GM23338 (cell line): Measurements from ENCODE around the gene PCDH12. TPM values are rescaled to one million over a fixed set of nuclear protein-coding genes. Genes with fewer than 3 reads are reported as not detected.
A peak's percentile ranks its signal among the peaks of the same experiment; 100 is the strongest.

Source experiments
- ATAC-seq: fragments of 200-7000 bp; cut with Tn5 transposase; 3 replicates; pipeline ENCODE4 v1.9.1; 2020
- DNase-seq: peaks from one replicate; pipeline ENCODE4 v3.0.0-alpha.2; 2015; ENCODE audit warnings: low spot score
- H2AFZ ChIP-seq: fragments of 200-600 bp; sonication (generic); 2 replicates; pipeline ENCODE4 v1.8.0; 2016; ENCODE audit warnings: antibody characterized with exemption, mild to moderate bottlenecking, moderate library complexity
- H3F3A ChIP-seq: fragments of 200-600 bp; sonication (generic); replicated peaks from 2 replicates; pipeline ENCODE4 v1.8.0; 2017; ENCODE audit warnings: antibody characterized with exemption, mixed run types, low read depth
- H3K27ac ChIP-seq: fragments of 200-600 bp; sonication (generic); 2 replicates; pipeline ENCODE4 v1.6.1; 2016; ENCODE audit warnings: low read depth
- H3K27me3 ChIP-seq: fragments of 200-600 bp; sonication (generic); 2 replicates; pipeline ENCODE4 v1.8.0; 2016; ENCODE audit warnings: mild to moderate bottlenecking, mixed run types, moderate library complexity; ENCODE audit not compliant: insufficient read depth
- H3K36me3 ChIP-seq: fragments of 200-600 bp; sonication (generic); 2 replicates; pipeline ENCODE4 v1.8.0; 2016; ENCODE audit warnings: mild to moderate bottlenecking; ENCODE audit not compliant: insufficient read depth
- H3K4me1 ChIP-seq: fragments of 200-600 bp; sonication (generic); 2 replicates; pipeline ENCODE4 v1.8.0; 2016; ENCODE audit warnings: mild to moderate bottlenecking, moderate library complexity; ENCODE audit not compliant: insufficient read depth
- H3K4me2 ChIP-seq: fragments of 200-600 bp; sonication (generic); 2 replicates; pipeline ENCODE4 v1.7.1; 2017; ENCODE audit warnings: mixed run types
- H3K4me3 ChIP-seq: fragments of 200-600 bp; sonication (generic); 2 replicates; pipeline ENCODE4 v1.6.1; 2016; ENCODE audit warnings: mixed run types
- H3K79me2 ChIP-seq: fragments of 200-600 bp; sonication (generic); replicated peaks from 2 replicates; pipeline ENCODE4 v1.8.0; 2017; ENCODE audit warnings: mild to moderate bottlenecking; ENCODE audit not compliant: insufficient read depth
- H3K9me2 ChIP-seq: fragments of 200-600 bp; sonication (generic); 2 replicates; pipeline ENCODE4 v1.8.0; 2017; ENCODE audit not compliant: insufficient read depth
- H4K20me1 ChIP-seq: fragments of 200-600 bp; sonication (generic); replicated peaks from 2 replicates; pipeline ENCODE4 v1.8.0; 2017; ENCODE audit warnings: mild to moderate bottlenecking; ENCODE audit not compliant: insufficient read depth
- H3K27ac Mint-ChIP-seq: 2 replicates; pipeline ENCODE4 v1.8.0; 2020; ENCODE audit warnings: inconsistent platforms, mild to moderate bottlenecking, moderate library complexity, mixed read lengths
- H3K27me3 Mint-ChIP-seq: 3 replicates; pipeline ENCODE4 v1.8.0; 2022; ENCODE audit warnings: low read depth, mild to moderate bottlenecking, moderate library complexity, mixed read lengths, inconsistent platforms; ENCODE audit not compliant: insufficient read depth, poor library complexity
- H3K36me3 Mint-ChIP-seq: 3 replicates; pipeline ENCODE4 v1.8.0; 2021; ENCODE audit warnings: low read depth, mild to moderate bottlenecking, inconsistent platforms, moderate library complexity, mixed read lengths
- H3K4me1 Mint-ChIP-seq: 3 replicates; pipeline ENCODE4 v1.8.0; 2020; ENCODE audit warnings: mild to moderate bottlenecking, inconsistent platforms, mixed read lengths
- H3K4me3 Mint-ChIP-seq: 3 replicates; pipeline ENCODE4 v1.8.0; 2021; ENCODE audit warnings: moderate library complexity, mild to moderate bottlenecking, inconsistent platforms, mixed read lengths
- H3K9me3 Mint-ChIP-seq: 3 replicates; pipeline ENCODE4 v1.8.0; 2020; ENCODE audit warnings: moderate library complexity, mild to moderate bottlenecking, inconsistent platforms, mixed read lengths
- CREB1 ChIP-seq: fragments of 250-450 bp; sonication (Bioruptor Pico); IDR thresholded peaks from 2 replicates; pipeline ENCODE4 v1.5.0; 2020; ENCODE audit warnings: low read depth, mild to moderate bottlenecking, moderate library complexity
- EZH2 ChIP-seq: fragments of 200-600 bp; sonication (generic); IDR thresholded peaks from one replicate; pipeline ENCODE4 v1.8.0; 2017; ENCODE audit warnings: antibody characterized with exemption, mild to moderate bottlenecking, low read depth; ENCODE audit not compliant: unreplicated experiment
- EZH2phosphoT487 ChIP-seq: fragments of 200-600 bp; sonication (generic); IDR thresholded peaks from one replicate; pipeline ENCODE4 v1.8.1; 2018; ENCODE audit warnings: antibody characterized with exemption; ENCODE audit not compliant: unreplicated experiment
- JUNB ChIP-seq: IDR thresholded peaks from one replicate; pipeline ENCODE4 v1.6.1; 2016; ENCODE audit warnings: antibody characterized with exemption; ENCODE audit not compliant: unreplicated experiment
- NANOG ChIP-seq: IDR thresholded peaks from 2 replicates; pipeline ENCODE4 v1.6.1; 2016; ENCODE audit warnings: antibody characterized with exemption, borderline replicate concordance
- POLR2AphosphoS5 ChIP-seq: IDR thresholded peaks from 2 replicates; pipeline ENCODE4 v1.6.1; 2016; ENCODE audit warnings: antibody characterized with exemption, low read depth
- STAT1 ChIP-seq: IDR thresholded peaks from one replicate; pipeline ENCODE4 v1.6.1; 2016; ENCODE audit warnings: antibody characterized with exemption; ENCODE audit not compliant: unreplicated experiment
- ZNF114 ChIP-seq: fragments of 250-450 bp; sonication (Bioruptor Pico); IDR thresholded peaks from 2 replicates; pipeline ENCODE4 v1.5.0; 2020; ENCODE audit warnings: mild to moderate bottlenecking, moderate library complexity
- ZNF331 ChIP-seq: fragments of 250-450 bp; sonication (Bioruptor Pico); IDR thresholded peaks from 2 replicates; pipeline ENCODE4 v1.5.0; 2020; ENCODE audit warnings: low read depth, mild to moderate bottlenecking, moderate library complexity
- polyA plus RNA-seq: library from polyadenylated mRNA; unstranded; fragments of >200 nt; fragmentation: Nextera tagmentation; extraction: Ambion mirVana; gene quantifications from 2 replicates; pipeline ENCODE4 v1.2.1, GENCODE V29; 2016
- total RNA-seq: library from RNA; depleted of rRNA; stranded (reverse); fragments of >200 nt; shearing (Covaris generic); gene quantifications from 2 replicates; pipeline ENCODE4 v1.2.3, GENCODE V29; 2014
- TF ChIP-seq, protein P1 (sequence below): IDR thresholded peaks from 2 replicates; pipeline ENCODE4 v1.6.1; 2016; ENCODE audit warnings: antibody characterized with exemption
- TF ChIP-seq, protein P2 (sequence below), 2 experiments: fragments of 200-600 bp in 1 of 2; sonication (generic) in 1 of 2; conservative IDR thresholded peaks; 2 replicates each; pipeline versions ENCODE4 v1.5.1 to v1.6.1; 2016 to 2017; ENCODE audit warnings: antibody characterized with exemption in 2 of 2, low read depth in 2 of 2, mild to moderate bottlenecking in 2 of 2, moderate library complexity in 1 of 2
- TF ChIP-seq, protein P3 (sequence below): IDR thresholded peaks from one replicate; pipeline ENCODE4 v1.6.1; 2018; ENCODE audit warnings: antibody characterized with exemption; ENCODE audit not compliant: unreplicated experiment
- TF ChIP-seq, protein P4 (sequence below): fragments of 250-450 bp; sonication (Bioruptor Pico); IDR thresholded peaks from 2 replicates; pipeline ENCODE4 v1.5.0; 2020; ENCODE audit warnings: mild to moderate bottlenecking, moderate library complexity

The PCDH12 gene
- total and polyA plus RNA-seq, 2 experiments from 2014 or later: 0.14 to 0.29 TPM

DNA sequence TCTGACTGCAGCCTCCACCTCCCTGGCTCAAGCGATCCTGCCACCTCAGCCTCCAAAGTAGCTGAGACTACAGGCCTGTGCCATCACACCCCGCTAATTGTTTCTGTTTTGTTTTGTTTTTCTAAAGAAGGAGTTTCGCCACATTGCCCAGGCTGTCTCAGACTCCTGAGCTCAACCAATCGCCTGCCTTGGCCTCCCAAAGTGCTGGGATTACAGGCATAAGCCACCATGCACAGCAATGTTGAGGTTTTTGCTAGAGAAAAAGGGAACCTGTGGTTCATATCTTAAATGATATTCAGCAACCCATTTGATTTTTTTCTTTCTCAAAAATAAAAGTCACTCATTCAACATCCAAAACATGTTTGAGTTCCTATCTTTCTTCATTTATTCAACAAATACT is 54.7 kb downstream of the PCDH12 start:
- H3K4me3 Mint-ChIP-seq: no peak overlapping the region
- peaks cover 7% of the 10 kb centered on the region for H3K4me1 ChIP-seq
- H3K4me2 ChIP-seq: no peak overlapping the region
- TF ChIP-seq EZH2phosphoT487: no peak
- no peak for TF ChIP-seq POLR2AphosphoS5
- no peak for TF ChIP-seq STAT1
- no peak for TF ChIP-seq EZH2
- TF ChIP-seq, protein P1, sequence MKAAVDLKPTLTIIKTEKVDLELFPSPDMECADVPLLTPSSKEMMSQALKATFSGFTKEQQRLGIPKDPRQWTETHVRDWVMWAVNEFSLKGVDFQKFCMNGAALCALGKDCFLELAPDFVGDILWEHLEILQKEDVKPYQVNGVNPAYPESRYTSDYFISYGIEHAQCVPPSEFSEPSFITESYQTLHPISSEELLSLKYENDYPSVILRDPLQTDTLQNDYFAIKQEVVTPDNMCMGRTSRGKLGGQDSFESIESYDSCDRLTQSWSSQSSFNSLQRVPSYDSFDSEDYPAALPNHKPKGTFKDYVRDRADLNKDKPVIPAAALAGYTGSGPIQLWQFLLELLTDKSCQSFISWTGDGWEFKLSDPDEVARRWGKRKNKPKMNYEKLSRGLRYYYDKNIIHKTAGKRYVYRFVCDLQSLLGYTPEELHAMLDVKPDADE: no peak
- TF ChIP-seq JUNB: no peak
- TF ChIP-seq, protein P2, sequence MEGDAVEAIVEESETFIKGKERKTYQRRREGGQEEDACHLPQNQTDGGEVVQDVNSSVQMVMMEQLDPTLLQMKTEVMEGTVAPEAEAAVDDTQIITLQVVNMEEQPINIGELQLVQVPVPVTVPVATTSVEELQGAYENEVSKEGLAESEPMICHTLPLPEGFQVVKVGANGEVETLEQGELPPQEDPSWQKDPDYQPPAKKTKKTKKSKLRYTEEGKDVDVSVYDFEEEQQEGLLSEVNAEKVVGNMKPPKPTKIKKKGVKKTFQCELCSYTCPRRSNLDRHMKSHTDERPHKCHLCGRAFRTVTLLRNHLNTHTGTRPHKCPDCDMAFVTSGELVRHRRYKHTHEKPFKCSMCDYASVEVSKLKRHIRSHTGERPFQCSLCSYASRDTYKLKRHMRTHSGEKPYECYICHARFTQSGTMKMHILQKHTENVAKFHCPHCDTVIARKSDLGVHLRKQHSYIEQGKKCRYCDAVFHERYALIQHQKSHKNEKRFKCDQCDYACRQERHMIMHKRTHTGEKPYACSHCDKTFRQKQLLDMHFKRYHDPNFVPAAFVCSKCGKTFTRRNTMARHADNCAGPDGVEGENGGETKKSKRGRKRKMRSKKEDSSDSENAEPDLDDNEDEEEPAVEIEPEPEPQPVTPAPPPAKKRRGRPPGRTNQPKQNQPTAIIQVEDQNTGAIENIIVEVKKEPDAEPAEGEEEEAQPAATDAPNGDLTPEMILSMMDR (conservative IDR thresholded peaks at IDR 0.05; ENCODE audit: low read depth in 2 of 2): no peak
- TF ChIP-seq ZNF114 (CRISPR knock-in tag): no peak
- no peak for TF ChIP-seq CREB1 (CRISPR knock-in tag)
- no peak for TF ChIP-seq ZNF331 (CRISPR knock-in tag)
- TF ChIP-seq, protein P3, sequence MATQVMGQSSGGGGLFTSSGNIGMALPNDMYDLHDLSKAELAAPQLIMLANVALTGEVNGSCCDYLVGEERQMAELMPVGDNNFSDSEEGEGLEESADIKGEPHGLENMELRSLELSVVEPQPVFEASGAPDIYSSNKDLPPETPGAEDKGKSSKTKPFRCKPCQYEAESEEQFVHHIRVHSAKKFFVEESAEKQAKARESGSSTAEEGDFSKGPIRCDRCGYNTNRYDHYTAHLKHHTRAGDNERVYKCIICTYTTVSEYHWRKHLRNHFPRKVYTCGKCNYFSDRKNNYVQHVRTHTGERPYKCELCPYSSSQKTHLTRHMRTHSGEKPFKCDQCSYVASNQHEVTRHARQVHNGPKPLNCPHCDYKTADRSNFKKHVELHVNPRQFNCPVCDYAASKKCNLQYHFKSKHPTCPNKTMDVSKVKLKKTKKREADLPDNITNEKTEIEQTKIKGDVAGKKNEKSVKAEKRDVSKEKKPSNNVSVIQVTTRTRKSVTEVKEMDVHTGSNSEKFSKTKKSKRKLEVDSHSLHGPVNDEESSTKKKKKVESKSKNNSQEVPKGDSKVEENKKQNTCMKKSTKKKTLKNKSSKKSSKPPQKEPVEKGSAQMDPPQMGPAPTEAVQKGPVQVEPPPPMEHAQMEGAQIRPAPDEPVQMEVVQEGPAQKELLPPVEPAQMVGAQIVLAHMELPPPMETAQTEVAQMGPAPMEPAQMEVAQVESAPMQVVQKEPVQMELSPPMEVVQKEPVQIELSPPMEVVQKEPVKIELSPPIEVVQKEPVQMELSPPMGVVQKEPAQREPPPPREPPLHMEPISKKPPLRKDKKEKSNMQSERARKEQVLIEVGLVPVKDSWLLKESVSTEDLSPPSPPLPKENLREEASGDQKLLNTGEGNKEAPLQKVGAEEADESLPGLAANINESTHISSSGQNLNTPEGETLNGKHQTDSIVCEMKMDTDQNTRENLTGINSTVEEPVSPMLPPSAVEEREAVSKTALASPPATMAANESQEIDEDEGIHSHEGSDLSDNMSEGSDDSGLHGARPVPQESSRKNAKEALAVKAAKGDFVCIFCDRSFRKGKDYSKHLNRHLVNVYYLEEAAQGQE: no peak
- TF ChIP-seq, protein P4, sequence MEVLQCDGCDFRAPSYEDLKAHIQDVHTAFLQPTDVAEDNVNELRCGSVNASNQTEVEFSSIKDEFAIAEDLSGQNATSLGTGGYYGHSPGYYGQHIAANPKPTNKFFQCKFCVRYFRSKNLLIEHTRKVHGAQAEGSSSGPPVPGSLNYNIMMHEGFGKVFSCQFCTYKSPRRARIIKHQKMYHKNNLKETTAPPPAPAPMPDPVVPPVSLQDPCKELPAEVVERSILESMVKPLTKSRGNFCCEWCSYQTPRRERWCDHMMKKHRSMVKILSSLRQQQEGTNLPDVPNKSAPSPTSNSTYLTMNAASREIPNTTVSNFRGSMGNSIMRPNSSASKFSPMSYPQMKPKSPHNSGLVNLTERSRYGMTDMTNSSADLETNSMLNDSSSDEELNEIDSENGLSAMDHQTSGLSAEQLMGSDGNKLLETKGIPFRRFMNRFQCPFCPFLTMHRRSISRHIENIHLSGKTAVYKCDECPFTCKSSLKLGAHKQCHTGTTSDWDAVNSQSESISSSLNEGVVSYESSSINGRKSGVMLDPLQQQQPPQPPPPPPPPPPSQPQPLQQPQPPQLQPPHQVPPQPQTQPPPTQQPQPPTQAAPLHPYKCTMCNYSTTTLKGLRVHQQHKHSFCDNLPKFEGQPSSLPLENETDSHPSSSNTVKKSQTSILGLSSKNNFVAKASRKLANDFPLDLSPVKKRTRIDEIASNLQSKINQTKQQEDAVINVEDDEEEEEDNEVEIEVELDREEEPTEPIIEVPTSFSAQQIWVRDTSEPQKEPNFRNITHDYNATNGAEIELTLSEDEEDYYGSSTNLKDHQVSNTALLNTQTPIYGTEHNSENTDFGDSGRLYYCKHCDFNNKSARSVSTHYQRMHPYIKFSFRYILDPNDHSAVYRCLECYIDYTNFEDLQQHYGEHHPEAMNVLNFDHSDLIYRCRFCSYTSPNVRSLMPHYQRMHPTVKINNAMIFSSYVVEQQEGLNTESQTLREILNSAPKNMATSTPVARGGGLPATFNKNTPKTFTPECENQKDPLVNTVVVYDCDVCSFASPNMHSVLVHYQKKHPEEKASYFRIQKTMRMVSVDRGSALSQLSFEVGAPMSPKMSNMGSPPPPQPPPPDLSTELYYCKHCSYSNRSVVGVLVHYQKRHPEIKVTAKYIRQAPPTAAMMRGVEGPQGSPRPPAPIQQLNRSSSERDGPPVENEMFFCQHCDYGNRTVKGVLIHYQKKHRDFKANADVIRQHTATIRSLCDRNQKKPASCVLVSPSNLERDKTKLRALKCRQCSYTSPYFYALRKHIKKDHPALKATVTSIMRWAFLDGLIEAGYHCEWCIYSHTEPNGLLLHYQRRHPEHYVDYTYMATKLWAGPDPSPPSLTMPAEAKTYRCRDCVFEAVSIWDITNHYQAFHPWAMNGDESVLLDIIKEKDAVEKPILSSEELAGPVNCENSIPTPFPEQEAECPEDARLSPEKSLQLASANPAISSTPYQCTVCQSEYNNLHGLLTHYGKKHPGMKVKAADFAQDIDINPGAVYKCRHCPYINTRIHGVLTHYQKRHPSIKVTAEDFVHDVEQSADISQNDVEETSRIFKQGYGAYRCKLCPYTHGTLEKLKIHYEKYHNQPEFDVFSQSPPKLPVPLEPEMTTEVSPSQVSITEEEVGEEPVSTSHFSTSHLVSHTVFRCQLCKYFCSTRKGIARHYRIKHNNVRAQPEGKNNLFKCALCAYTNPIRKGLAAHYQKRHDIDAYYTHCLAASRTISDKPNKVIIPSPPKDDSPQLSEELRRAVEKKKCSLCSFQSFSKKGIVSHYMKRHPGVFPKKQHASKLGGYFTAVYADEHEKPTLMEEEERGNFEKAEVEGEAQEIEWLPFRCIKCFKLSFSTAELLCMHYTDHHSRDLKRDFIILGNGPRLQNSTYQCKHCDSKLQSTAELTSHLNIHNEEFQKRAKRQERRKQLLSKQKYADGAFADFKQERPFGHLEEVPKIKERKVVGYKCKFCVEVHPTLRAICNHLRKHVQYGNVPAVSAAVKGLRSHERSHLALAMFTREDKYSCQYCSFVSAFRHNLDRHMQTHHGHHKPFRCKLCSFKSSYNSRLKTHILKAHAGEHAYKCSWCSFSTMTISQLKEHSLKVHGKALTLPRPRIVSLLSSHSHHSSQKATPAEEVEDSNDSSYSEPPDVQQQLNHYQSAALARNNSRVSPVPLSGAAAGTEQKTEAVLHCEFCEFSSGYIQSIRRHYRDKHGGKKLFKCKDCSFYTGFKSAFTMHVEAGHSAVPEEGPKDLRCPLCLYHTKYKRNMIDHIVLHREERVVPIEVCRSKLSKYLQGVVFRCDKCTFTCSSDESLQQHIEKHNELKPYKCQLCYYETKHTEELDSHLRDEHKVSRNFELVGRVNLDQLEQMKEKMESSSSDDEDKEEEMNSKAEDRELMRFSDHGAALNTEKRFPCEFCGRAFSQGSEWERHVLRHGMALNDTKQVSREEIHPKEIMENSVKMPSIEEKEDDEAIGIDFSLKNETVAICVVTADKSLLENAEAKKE (CRISPR knock-in tag): no peak
- TF ChIP-seq NANOG: no peak
- no peaks in the 10 kb centered on the region; the same call in 2 of the 3 replicates for H3K9me3 Mint-ChIP-seq
- H3K36me3 ChIP-seq: no peaks in the 10 kb centered on the region
- ATAC-seq: no peak; the same call in 2 of the 3 replicates
- no peak overlapping the region for H3K27ac ChIP-seq
- no peaks in the 10 kb centered on the region for H3K27me3 Mint-ChIP-seq
- no peak overlapping the region for H3K4me3 ChIP-seq
- H3K27ac Mint-ChIP-seq: 0 out of 2 replicates have a peak overlapping the region, but pooled peaks have one; percentile 30
- no peak for DNase-seq
- H3F3A ChIP-seq: no peaks in the 10 kb centered on the region
- no peaks in the 10 kb centered on the region for H4K20me1 ChIP-seq
- no peaks in the 10 kb centered on the region for H3K79me2 ChIP-seq
- peaks cover 11% of the 10 kb centered on the region; the same call in 1 of the 3 replicates for H3K4me1 Mint-ChIP-seq
- no peaks in the 10 kb centered on the region for H3K36me3 Mint-ChIP-seq
- no peaks in the 10 kb centered on the region for H3K9me2 ChIP-seq
- H3K27me3 ChIP-seq: no peaks in the 10 kb centered on the region
- H2AFZ ChIP-seq: peak overlapping the region; percentile 56; the same call in 1 of the 2 replicates
